MM.1S (cell line): Measurements from ENCODE around the gene GRP.

Experiments
- DNase-seq: peaks from one replicate; pipeline ENCODE4 v3.0.0-alpha.2; 2015
- H2AFZ ChIP-seq: fragments of 300-600 bp; sonication (generic); 2 replicates; pipeline ENCODE4 v1.6.0; 2016; ENCODE audit warnings: antibody characterized with exemption, low read length
- H3F3A ChIP-seq: fragments of 300-600 bp; sonication (generic); 2 replicates; pipeline ENCODE4 v1.6.1; 2016; ENCODE audit warnings: mild to moderate bottlenecking, antibody characterized with exemption, low read length, moderate library complexity, mixed read lengths; ENCODE audit not compliant: insufficient read depth
- H3K27ac ChIP-seq: fragments of 300-600 bp; sonication (generic); 2 replicates; pipeline ENCODE4 v1.5.1; 2016; ENCODE audit warnings: mild to moderate bottlenecking, low read length
- H3K27me3 ChIP-seq: fragments of 300-600 bp; sonication (generic); replicated peaks from 2 replicates; pipeline ENCODE4 v1.6.0; 2016; ENCODE audit warnings: low read length; ENCODE audit not compliant: insufficient read depth
- H3K36me3 ChIP-seq: fragments of 300-600 bp; sonication (generic); replicated peaks from 2 replicates; pipeline ENCODE4 v1.6.1; 2016; ENCODE audit warnings: mild to moderate bottlenecking, low read length, mixed read lengths; ENCODE audit not compliant: insufficient read depth
- H3K4me1 ChIP-seq: fragments of 300-600 bp; sonication (generic); 2 replicates; pipeline ENCODE4 v1.6.1; 2016; ENCODE audit warnings: low read length, mixed read lengths
- H3K4me2 ChIP-seq: fragments of 300-600 bp; sonication (generic); 2 replicates; pipeline ENCODE4 v1.6.0; 2016; ENCODE audit warnings: low read depth, low read length
- H3K4me3 ChIP-seq: fragments of 300-600 bp; sonication (generic); 2 replicates; pipeline ENCODE4 v1.5.1; 2016; ENCODE audit warnings: low read length, mixed read lengths
- H3K79me2 ChIP-seq: fragments of 300-600 bp; sonication (generic); 2 replicates; pipeline ENCODE4 v1.6.1; 2016; ENCODE audit warnings: mixed run types, low read length, mixed read lengths
- H3K9ac ChIP-seq: fragments of 300-600 bp; sonication (generic); 2 replicates; pipeline ENCODE4 v1.6.1; 2016; ENCODE audit warnings: low read length, mixed read lengths
- H3K9me2 ChIP-seq: fragments of 300-600 bp; sonication (generic); replicated peaks from 2 replicates; pipeline ENCODE4 v1.6.1; 2016; ENCODE audit warnings: mild to moderate bottlenecking, low read length, mixed read lengths; ENCODE audit not compliant: insufficient read depth
- H3K9me3 ChIP-seq: fragments of 300-600 bp; sonication (generic); replicated peaks from 2 replicates; pipeline ENCODE4 v1.6.1; 2016; ENCODE audit warnings: mild to moderate bottlenecking, low read length, mixed read lengths; ENCODE audit not compliant: insufficient read depth
- H4K20me1 ChIP-seq: fragments of 300-600 bp; sonication (generic); 2 replicates; pipeline ENCODE4 v1.6.1; 2016; ENCODE audit warnings: mild to moderate bottlenecking, low read length, moderate library complexity, mixed read lengths; ENCODE audit not compliant: insufficient read depth
- CTCF ChIP-seq: fragments of 300-600 bp; sonication (generic); IDR thresholded peaks from 2 replicates; pipeline ENCODE4 v1.5.1; 2016; ENCODE audit warnings: antibody characterized with exemption, low read length, mixed read lengths
- EZH2 ChIP-seq: fragments of 300-600 bp; sonication (generic); optimal IDR thresholded peaks from 2 replicates; pipeline ENCODE3; 2017; ENCODE audit warnings: low read depth, mild to moderate bottlenecking, antibody characterized with exemption, low read length, mixed read lengths
- EZH2phosphoT487 ChIP-seq: fragments of 300-600 bp; sonication (generic); IDR thresholded peaks from 2 replicates; pipeline ENCODE4 v1.6.1; 2018; ENCODE audit warnings: antibody characterized with exemption, low read length

GRP gene

GRCh38 chr18:59228351-59228750 lies 8.4 kb downstream of the GRP start:
- no peaks in the 10 kb centered on the region for H4K20me1 ChIP-seq
- H3K4me1 ChIP-seq = no peaks in the 10 kb centered on the region
- no peak overlapping the region for H3K9ac ChIP-seq
- no peak overlapping the region for H2AFZ ChIP-seq
- H3K4me2 ChIP-seq = no peak overlapping the region
- TF ChIP-seq EZH2phosphoT487 = no peak
- no peak for TF ChIP-seq CTCF
- no peak for TF ChIP-seq EZH2
- no peak for DNase-seq
- no peaks in the 10 kb centered on the region for H3F3A ChIP-seq
- no peak overlapping the region for H3K27ac ChIP-seq
- no peak overlapping the region for H3K4me3 ChIP-seq
- no peaks in the 10 kb centered on the region for H3K27me3 ChIP-seq
- H3K9me3 ChIP-seq = no peaks in the 10 kb centered on the region
- H3K79me2 ChIP-seq = no peaks in the 10 kb centered on the region
- H3K9me2 ChIP-seq = no peaks in the 10 kb centered on the region
- no peaks in the 10 kb centered on the region for H3K36me3 ChIP-seq

GRCh38 chr18:59229191-59229590 lies 9.2 kb downstream of the GRP start:
- no peaks in the 10 kb centered on the region for H3F3A ChIP-seq
- H3K4me2 ChIP-seq = no peak overlapping the region
- no peak for DNase-seq
- H3K9me3 ChIP-seq = no peaks in the 10 kb centered on the region
- H3K36me3 ChIP-seq = no peaks in the 10 kb centered on the region
- no peaks in the 10 kb centered on the region for H3K79me2 ChIP-seq
- no peaks in the 10 kb centered on the region for H4K20me1 ChIP-seq
- H3K4me1 ChIP-seq = no peaks in the 10 kb centered on the region
- no peak overlapping the region for H2AFZ ChIP-seq
- H3K4me3 ChIP-seq = no peak overlapping the region
- no peak overlapping the region for H3K9ac ChIP-seq
- no peaks in the 10 kb centered on the region for H3K27me3 ChIP-seq
- TF ChIP-seq EZH2 (no peak), CTCF (no peak), EZH2phosphoT487 (no peak)
- H3K27ac ChIP-seq = no peak overlapping the region
- no peaks in the 10 kb centered on the region for H3K9me2 ChIP-seq

- no peak overlapping the region for H3K4me2 ChIP-seq
- TF ChIP-seq EZH2 = no peak
- no peak for TF ChIP-seq EZH2phosphoT487
- no peak for TF ChIP-seq CTCF
- H3K9me3 ChIP-seq = no peaks in the 10 kb centered on the region
- no peaks in the 10 kb centered on the region for H3K36me3 ChIP-seq
- H3K27me3 ChIP-seq = no peaks in the 10 kb centered on the region
- no peaks in the 10 kb centered on the region for H3K4me1 ChIP-seq
- no peak overlapping the region for H2AFZ ChIP-seq
- no peaks in the 10 kb centered on the region for H3F3A ChIP-seq
- H3K4me3 ChIP-seq = no peak overlapping the region
- H3K9ac ChIP-seq = no peak overlapping the region
- H4K20me1 ChIP-seq = no peaks in the 10 kb centered on the region
- DNase-seq = no peak
- H3K27ac ChIP-seq = no peak overlapping the region
- no peaks in the 10 kb centered on the region for H3K79me2 ChIP-seq
- no peaks in the 10 kb centered on the region for H3K9me2 ChIP-seq
Observed at GRCh38 chr18:59229701-59230443, 9.9 kb downstream of the GRP start.
